GM19099 (cell line): ENCODE results near the gene RRP1.

Experiments
- POLR2A ChIP-seq: IDR thresholded peaks from 3 replicates; pipeline ENCODE4 v1.6.1; 2011; ENCODE audit warnings: low read depth; ENCODE audit not compliant: insufficient read length; ENCODE audit errors: extremely low read depth

RRP1 gene

DNA sequence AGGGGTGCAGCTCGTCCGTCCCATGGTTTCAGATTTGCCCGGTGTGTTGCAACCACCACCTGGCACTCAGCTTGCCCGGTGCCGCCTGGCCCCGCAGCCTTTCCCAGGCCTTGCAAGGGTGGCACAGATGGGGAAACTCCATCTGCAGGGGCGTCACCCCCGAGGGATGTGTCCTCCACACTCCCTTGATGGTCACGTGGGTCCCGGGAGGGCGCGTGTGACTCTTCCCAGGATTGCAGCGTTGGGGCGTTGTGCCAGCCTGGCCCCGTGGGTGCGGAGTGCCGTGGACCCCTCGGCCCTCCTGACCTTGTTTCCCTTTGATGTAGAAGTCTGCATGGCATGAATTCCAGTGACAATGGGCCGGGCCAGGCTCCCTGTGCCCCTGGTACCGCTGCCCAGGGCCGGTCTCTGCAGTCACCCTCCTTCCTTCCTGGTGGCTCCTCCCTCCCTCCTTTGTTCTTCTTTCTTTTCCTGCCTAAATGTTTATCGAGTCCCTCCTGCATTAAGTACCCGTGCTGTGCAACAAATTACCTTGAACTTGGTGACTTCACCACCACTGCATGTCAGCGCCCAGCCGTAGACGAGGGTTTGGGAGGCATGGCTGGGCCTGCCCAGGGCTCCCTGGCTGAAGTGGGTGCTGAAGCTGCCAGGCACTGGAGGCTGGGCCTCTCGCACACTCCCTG lies 22.9 kb downstream of the RRP1 start:
- TF ChIP-seq POLR2A = no peak

DNA sequence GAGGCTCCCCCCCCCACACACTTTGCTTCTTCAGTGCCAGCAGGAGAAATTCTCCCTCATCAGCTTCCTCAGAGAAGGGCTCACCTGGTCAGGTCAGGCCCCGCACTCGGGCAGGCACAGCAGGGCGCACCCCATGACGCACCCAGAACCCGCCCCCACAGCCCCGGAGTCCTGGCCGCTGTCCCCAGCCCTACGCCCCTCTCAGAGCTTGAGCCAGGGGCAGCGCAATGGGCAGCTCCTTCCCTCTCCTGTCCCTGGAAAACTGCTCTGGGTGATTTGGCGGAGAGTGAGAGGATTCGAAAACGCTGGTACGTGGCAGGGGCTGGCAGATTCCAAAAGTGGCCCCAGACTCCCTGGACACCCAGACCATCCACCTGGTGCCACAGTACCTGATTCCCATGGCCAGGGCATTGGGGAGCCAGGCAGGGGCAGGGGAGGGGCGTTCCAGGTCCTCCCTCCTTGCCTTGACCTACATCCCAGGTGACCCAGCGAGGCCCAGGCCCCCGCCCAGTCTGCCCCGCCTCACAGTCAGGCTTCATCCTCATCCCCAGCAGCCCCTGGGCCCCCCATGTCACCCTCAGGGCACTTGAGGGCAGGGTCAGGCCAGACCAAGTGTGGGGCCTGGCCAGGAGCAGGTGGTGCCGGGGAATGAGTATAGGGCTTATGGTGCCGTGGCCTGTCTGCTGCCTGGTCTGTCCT lies 23.7 kb downstream of the RRP1 start:
- no peak for TF ChIP-seq POLR2A

DNA sequence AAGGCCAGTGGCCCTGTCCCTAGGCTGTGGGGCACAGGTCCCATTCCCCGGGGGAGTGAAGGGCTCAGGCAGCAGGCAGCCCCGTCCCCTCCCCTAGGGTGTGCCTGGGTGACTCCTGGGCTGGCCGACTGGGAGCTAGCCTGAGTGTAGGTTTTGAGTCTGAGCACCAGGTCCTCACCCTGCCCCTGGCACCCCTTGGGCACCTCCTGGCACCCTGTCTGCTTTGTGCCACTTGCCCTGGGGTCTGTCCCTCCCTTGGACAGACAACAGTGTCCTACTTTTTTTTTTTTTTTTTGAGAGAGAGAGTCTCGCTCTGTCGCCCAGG lies 24.2 kb downstream of the RRP1 start:
- TF ChIP-seq POLR2A = no peak

DNA sequence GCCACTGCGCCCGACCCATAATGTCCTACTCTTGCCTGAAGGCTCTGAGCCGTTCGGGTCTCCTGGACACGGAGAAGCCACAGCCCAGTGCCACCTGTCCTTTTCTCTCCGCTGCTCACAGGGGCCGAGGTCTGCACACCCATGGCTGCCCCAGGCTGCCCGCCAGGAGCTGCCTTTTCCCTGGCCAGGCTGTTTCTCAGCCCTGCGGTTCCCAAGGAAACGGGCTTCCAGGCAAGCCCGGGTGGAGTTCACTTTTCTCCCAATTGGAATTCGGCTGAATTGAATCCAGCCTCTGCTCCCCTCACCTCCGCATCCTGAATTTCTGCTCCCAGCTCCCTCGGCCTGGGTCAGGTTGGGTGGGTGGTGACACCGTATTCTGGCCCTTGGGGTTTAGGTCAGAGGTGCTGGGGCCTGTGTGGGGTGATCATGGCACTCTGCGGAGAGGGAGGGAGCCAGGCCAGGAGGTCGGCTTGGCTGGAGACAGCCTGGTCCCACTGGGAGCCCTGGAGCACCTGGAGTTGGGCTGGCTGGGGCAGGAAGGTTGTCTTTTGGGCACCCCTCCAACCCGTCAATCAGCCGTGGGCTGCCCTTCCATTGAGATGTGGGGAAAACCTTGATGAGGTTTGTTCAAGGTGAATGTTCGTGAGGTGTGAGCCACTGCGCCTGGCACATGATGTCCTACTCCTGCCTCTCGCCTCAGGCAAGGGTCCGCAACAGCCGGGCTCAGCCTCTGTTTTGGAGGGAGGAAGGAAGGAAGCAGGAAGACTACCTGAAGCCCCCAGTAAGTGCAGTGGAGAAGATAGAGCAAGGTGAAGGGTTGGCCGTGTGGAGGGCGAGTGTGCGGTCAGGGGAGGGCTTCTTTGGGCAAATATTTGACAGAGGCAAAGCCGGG lies 25.1 kb downstream of the RRP1 start:
- no peak for TF ChIP-seq POLR2A

DNA sequence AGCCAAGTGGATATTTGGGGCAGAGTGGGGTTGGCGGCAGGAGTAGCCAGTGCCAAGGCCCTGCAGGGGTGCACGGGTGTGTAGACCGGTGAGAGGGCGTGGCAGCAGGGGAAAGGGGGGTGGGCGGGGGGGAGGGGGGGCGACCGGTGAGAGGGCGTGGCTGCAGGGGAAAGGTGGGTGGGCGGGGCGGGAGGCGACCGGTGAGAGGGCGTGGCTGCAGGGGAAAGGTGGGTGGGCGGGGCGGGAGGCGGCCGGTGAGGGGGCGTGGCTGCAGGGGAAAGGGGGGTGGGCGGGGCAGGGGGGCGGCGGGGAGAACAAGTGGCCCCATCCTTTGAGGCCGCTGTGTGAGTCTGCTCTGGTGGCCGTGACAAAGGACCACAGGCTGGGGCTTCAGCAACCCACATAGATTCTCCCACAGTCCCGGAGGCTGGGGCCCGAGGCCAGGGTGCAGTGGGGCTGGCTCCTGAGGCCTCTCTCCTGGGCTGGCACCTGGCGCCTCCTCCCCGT lies 25.8 kb downstream of the RRP1 start:
- TF ChIP-seq POLR2A = no peak

DNA sequence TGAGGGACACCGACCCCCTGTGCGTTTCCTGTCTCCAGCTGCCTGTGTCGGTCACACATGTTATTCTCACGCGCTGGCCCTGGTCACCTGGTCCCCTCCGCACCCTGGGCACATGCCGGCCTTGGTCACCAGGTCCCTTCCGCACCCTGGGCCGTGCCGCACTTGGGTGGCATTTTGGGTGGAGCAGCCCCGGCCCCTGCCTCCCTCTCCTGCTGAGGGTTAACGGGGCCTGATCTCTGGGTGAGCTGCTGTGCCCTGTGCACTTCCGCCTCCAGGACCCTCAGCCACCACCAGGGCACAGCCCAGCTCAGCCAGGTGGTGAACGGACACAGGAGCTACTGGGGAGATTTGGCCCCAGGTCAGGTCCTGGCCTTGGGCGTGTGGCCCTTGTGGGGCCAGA lies 26.6 kb downstream of the RRP1 start:
- TF ChIP-seq POLR2A = no peak

DNA sequence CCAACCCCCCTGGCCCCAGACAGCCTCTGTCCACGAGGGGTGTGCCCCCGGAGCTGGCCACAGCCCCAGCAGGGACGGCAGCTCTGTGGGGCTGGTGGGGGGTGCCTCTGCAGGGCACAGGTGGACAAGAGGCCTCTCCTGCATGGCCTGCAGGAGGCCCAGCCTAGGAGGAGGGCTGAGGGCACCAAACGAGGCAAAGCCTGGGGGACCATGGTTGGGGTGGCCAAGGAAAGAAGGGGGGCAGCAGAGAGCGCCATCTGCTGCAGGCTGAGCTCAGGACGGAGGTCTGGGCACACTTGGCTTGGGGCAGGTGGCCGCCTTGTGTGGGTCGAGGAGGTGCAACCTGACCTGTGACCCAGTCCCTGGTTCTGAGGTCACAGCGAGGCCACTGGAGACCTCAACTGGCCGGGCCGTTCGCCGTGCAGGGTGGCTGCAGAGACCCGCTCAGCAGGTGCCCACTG lies 27.3 kb downstream of the RRP1 start:
- TF ChIP-seq POLR2A = no peak

DNA sequence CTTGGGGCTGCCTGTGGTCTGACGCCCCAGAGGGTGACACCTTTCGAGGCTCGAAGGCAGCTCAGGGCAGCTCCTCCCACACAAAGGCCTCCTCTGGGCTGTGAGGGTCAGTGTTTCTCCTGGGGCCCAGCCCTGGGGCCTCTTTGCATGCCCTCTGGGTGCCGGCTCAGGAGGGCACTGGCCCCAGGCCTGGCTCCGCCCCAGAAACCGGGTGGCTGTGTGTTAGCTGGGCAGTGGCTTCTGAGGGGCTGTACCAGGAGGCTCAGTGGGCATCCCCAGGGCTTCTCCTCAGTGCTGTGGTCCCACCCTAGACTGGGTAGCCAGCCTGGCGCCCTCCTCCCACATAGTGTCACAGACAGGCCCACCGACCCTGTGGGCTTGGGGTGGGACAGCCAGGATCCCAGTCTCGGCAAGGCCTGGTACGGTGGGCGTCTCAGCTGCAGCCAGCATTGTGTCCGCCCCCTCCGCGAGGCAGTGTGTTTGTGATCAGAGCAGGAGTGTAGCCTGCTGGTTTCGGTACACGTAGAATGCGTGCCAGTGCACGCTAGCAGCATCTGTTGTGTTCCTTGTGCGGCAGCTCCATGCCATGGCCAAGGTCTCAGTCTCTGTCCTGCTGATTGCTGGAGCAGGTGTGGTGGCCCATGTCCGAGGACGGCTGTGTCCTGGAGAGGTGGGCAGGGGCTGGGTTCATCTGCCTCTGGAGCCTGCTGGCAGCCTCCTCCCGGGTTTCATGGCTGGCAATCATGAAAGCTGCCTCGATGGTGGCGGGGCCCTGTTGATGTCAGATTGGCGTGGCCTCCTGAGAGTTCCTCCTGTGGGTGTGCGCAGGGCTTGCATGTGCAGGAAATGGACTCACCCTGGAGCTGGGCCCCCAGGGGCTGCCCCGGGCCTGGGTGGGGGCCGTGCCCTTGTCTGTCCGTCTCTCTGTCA lies 28.0 kb downstream of the RRP1 start:
- no peak for TF ChIP-seq POLR2A

DNA sequence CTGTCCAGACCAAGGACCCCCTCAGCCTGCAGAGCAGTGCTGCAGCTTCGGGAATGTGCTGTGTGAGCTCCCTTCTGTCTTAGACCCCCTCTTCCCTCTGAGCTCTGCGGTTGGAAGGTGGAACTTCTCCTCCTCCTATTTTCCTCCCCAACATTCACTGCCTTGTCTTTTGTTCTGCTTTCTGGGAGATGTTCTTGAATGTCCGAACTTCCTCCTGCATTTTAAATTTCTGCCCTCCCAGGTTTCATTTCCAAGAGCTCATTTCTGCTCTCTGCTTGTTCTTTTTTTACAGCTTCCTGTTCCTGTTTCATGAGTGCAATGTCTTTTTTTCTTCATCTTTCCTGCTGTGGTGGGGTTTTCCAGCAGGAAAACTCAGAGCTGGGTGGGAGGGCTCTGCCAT lies 29.3 kb downstream of the RRP1 start:
- TF ChIP-seq POLR2A = no peak

DNA sequence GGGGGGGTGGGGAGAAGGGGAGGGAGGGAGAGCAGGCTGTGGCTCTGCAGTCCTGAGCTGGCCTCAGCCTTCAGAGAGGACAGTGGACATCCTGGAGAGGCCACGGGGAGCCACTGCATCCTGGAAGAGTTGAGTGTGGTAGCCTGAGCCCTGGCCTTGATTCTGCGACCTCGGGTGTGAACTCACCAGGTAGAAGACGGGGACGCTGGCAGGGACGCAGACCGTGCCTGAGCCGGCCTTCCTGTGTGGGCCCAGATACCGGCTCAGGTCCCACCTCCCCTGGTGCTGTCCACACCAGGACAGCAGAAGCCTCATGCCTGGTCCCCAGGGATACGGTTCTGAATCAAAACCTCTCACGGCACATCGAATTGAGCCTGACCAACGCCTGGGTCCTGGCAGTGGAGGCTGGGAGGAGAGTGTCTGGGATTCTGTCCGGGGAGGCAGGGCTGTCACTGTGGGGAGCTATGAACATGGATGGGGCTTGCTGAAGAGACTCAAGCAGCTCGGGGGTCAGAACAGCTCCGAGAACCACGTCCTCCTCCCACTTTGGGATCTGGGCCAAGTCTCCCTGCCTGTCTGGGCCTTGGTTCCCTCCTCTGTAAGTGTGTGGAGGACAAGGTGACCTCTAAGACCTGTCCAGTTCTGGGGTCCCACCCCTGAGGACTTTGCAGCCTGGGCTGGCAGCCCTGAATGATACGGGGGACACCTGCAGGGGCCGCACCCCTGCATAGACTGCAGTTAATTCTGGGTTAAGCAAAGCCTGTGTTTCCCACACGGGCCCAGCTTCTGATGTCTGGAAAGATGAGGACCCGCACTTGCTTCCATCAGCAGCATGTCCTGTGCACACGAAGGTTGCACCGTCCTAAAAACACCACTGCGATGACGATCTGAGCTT lies 30.4 kb downstream of the RRP1 start:
- no peak for TF ChIP-seq POLR2A

DNA sequence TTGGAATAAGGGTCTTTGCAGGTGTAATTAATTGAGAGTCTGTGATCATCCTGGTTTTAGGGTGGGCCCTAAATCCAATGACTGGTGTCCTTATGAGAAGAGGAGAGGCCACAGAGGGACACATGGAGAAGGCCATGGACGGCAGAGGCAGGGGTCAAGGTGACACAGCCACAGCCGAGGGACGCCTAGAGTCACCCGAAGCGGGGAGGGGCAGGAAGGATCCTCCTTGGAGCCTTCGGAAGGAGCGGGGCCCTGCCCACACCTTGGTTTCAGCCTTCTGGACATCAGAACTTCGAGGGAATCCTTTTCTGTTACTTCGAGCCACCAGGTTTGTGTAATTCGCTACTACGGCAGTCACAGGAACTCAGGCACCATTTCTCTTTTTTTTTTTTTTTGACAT lies 31.1 kb downstream of the RRP1 start:
- no peak for TF ChIP-seq POLR2A

DNA sequence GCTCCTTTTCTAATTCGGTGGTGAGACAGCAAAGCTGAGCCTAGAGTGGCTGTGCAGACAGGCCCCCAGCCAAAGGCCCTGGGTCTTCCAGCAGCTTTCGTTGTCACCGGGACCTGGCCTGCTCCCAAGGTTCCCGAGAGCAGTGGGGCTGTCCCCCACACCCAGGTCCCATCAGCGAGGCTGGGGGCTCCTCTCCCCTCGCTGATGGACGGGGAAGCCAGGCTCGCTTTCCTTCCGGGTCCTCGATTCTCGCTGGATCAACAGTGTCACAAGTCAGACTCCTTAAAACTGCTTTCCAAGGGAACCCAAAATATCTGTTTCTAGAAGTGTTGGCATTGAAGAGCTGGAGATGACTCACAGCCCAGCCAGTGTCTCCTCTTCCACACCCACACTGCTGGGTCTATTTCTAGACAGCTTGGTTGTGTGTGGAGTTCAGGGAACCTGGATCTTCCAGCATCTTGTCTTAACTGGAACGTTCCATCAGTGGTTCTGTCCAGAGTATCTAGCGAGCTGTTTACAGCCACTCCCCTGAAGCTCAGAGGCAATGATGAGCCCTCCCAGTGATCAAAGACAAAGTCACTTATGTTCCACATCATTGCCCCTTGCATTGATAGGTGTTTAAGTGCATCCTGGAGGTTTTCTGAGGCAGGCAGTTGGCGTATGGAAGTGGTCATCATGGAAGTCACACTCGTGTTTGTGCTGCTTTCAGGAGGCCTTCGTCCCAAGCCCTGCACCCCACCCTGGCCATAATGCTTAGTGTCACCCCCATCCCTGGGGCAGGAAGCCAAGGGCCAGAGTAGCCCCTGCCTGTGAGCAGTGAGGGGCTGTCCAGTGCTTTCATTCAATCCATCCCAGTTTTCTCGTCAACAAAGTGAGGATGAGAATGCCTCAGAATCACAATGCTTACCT lies 35.2 kb downstream of the RRP1 start:
- TF ChIP-seq POLR2A = no peak
